OCI-LY7 (cell line): ENCODE measurements around the gene GTF2IRD1. TPM values are rescaled to one million over a fixed set of nuclear protein-coding genes. Genes with fewer than 3 reads are reported as not detected.

Experiments
- BruUV-seq: library from RNA; stranded (reverse); fragments of 400-500 nt; replicated peaks from 2 replicates; lab custom pipeline; 2021; lab: Mats Ljungman, UMichigan
- CTCF ChIA-PET: fragments of 300-600 bp; sonication (Branson Sonifier 250); formaldehyde crosslinking; loops from one replicate; lab custom pipeline; 2022; ENCODE audit warnings: antibody characterized with exemption; ENCODE audit not compliant: unreplicated experiment; lab: Charles Lee
- POLR2A ChIA-PET: fragments of 300-600 bp; sonication (Branson Sonifier 250); formaldehyde crosslinking; loops from one replicate; lab custom pipeline; 2022; ENCODE audit warnings: antibody characterized with exemption; lab: Charles Lee
- DNase-seq: peaks from one replicate; pipeline ENCODE4 v3.0.0-alpha.2; 2015; ENCODE audit warnings: low spot score
- H2AFZ ChIP-seq: fragments of 200-600 bp; sonication (generic), shearing (Covaris generic); 2 replicates; pipeline ENCODE4 v1.6.1; 2014; ENCODE audit warnings: mild to moderate bottlenecking, antibody characterized with exemption, low read length, moderate library complexity
- H3K27ac ChIP-seq: fragments of 200-600 bp; sonication (generic); 2 replicates; pipeline ENCODE4 v1.5.1; 2014; ENCODE audit warnings: mixed run types, low read depth, mild to moderate bottlenecking, moderate library complexity, low read length, inconsistent platforms; ENCODE audit not compliant: poor library complexity, severe bottlenecking
- H3K36me3 ChIP-seq: fragments of 200-600 bp; sonication (generic); 2 replicates; pipeline ENCODE4 v1.6.1; 2014; ENCODE audit warnings: mild to moderate bottlenecking, antibody characterized with exemption, low read length, moderate library complexity, mixed read lengths; ENCODE audit not compliant: insufficient read depth
- H3K4me1 ChIP-seq: fragments of 200-600 bp; sonication (generic); 2 replicates; pipeline ENCODE4 v1.5.1; 2014; ENCODE audit warnings: mild to moderate bottlenecking, low read length; ENCODE audit not compliant: insufficient read depth, poor library complexity, severe bottlenecking
- H3K4me2 ChIP-seq: fragments of 200-600 bp; sonication (generic); 2 replicates; pipeline ENCODE4 v1.6.1; 2014; ENCODE audit warnings: mild to moderate bottlenecking, low read length
- H3K4me3 ChIP-seq: fragments of 200-600 bp; sonication (generic); 2 replicates; pipeline ENCODE4 v1.5.1; 2014; ENCODE audit warnings: mild to moderate bottlenecking, low read depth, low read length; ENCODE audit not compliant: poor library complexity, severe bottlenecking
- H3K79me2 ChIP-seq: fragments of 200-600 bp; sonication (generic); 2 replicates; pipeline ENCODE4 v1.6.1; 2016; ENCODE audit warnings: low read depth, mild to moderate bottlenecking, low read length, moderate library complexity, mixed read lengths; ENCODE audit not compliant: insufficient read depth
- H3K9me2 ChIP-seq: fragments of 200-600 bp; sonication (generic); 2 replicates; pipeline ENCODE4 v1.6.1; 2016; ENCODE audit warnings: mild to moderate bottlenecking, low read length, mixed read lengths; ENCODE audit not compliant: insufficient read depth
- H3K9me3 ChIP-seq: fragments of 200-600 bp; sonication (generic); 2 replicates; pipeline ENCODE4 v1.6.1; 2014; ENCODE audit warnings: mild to moderate bottlenecking, mixed run types, low read length, mixed read lengths
- H4K20me1 ChIP-seq: fragments of 200-600 bp; sonication (generic); 2 replicates; pipeline ENCODE4 v1.6.1; 2014; ENCODE audit warnings: mild to moderate bottlenecking, antibody characterized with exemption, low read length, moderate library complexity, mixed read lengths; ENCODE audit not compliant: insufficient read depth
- EZH2phosphoT487 ChIP-seq: fragments of 200-600 bp; sonication (generic); IDR thresholded peaks from 2 replicates; pipeline ENCODE4 v1.6.1; 2018; ENCODE audit warnings: low read depth, borderline replicate concordance, mild to moderate bottlenecking, mixed run types, antibody characterized with exemption, low read length, moderate library complexity, mixed read lengths
- intact Hi-C: fragments of 100-400 bp; cut with micrococcal nuclease; formaldehyde crosslinking; loops from one replicate; pipeline ENCODE4 v1.10.0; 2022; ENCODE audit not compliant: unreplicated experiment
- total RNA-seq, 2 experiments: library from RNA; depleted of rRNA in 1 of 2; stranded (reverse); fragments of >200 nt in 1 of 2; shearing (Covaris generic) in 1 of 2; gene quantifications; 2 replicates each; pipeline ENCODE4 v1.2.3, GENCODE V29; 2014 to 2022
- TF ChIP-seq, protein P1 (sequence below): fragments of 200-600 bp; sonication (generic); conservative IDR thresholded peaks from 2 replicates; pipeline ENCODE4 v1.5.1; 2014; ENCODE audit warnings: mild to moderate bottlenecking, antibody characterized with exemption, low read length, moderate library complexity, mixed read lengths

GTF2IRD1 gene
- total RNA-seq, 2 experiments from 2014 or later, result 4.4 to 34.3 TPM

DNA sequence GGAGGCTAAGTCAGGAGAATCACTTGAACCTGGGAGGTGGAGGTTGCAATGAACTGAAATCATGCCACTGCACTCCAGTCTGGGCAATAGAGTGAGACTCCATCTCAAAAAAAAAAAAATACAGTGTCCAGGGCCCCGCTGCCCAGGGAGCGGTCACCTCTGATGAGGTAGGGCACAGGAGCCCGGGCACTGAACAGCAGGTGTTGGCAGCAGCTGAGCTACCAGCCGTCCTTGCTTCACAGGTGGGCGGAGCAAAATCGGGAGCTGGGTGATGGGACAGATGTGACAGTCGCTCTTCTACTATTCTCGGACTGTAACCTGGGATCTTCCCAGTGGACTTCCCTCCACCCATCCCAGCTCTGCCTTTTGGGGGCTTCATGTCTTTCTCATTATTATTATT is 49.4 kb downstream of the GTF2IRD1 start:
- Histone ChIP-seq H3K4me1 (peaks cover 13% of the 10 kb centered on the region), H3K4me3 (no peak overlapping the region), H3K9me2 (no peaks in the 10 kb centered on the region), H3K36me3 (no peaks in the 10 kb centered on the region), H2AFZ (no peak overlapping the region), H3K27ac (no peak overlapping the region), H3K79me2 (no peaks in the 10 kb centered on the region), H3K4me2 (no peak overlapping the region), H4K20me1 (no peaks in the 10 kb centered on the region), H3K9me3 (no peaks in the 10 kb centered on the region)
- CTCF ChIA-PET, result no interaction called here
- TF ChIP-seq EZH2phosphoT487, result no peak
- TF ChIP-seq, protein P1, sequence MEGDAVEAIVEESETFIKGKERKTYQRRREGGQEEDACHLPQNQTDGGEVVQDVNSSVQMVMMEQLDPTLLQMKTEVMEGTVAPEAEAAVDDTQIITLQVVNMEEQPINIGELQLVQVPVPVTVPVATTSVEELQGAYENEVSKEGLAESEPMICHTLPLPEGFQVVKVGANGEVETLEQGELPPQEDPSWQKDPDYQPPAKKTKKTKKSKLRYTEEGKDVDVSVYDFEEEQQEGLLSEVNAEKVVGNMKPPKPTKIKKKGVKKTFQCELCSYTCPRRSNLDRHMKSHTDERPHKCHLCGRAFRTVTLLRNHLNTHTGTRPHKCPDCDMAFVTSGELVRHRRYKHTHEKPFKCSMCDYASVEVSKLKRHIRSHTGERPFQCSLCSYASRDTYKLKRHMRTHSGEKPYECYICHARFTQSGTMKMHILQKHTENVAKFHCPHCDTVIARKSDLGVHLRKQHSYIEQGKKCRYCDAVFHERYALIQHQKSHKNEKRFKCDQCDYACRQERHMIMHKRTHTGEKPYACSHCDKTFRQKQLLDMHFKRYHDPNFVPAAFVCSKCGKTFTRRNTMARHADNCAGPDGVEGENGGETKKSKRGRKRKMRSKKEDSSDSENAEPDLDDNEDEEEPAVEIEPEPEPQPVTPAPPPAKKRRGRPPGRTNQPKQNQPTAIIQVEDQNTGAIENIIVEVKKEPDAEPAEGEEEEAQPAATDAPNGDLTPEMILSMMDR, result no peak
- intact Hi-C loops, result no loop called here
- POLR2A ChIA-PET, result interaction anchor here (0.6 to 1.1 kb wide), 2 partner anchors 44 to 45 kb away, joined by 3 read pairs; no protein-coding TSS in a partner anchor
- BruUV-seq, result no TSS peak
- DNase-seq, result no peak

DNA sequence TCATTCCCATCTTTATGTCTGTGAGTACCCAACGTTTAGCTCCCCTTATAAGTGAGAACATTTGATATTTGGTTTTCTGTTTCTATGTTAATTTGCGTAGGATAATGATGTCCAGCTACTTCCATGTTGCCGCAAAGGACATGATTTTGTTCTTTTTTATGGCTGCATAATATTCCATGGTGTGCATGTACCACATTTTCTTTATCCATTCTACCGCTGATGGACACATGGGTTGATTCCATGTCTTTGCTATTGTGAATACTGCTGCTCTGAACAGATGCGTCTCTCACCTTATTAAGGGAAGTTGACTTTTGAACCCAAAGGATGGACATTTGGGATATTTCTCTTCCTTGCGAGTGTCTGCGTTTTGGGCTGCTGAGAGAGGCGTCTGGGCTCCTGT is 50.2 kb downstream of the GTF2IRD1 start:
- intact Hi-C loops, result no loop called here
- DNase-seq, result no peak
- ChIA-PET POLR2A (interaction anchor here (1.1 kb wide), 2 partner anchors 20 to 45 kb away, joined by 3 read pairs; no protein-coding TSS in a partner anchor), CTCF (no interaction called here)
- H3K36me3 ChIP-seq, result no peaks in the 10 kb centered on the region
- TF ChIP-seq, protein P1, result no peak
- no peak for TF ChIP-seq EZH2phosphoT487
- H3K4me1 ChIP-seq, result peaks cover 13% of the 10 kb centered on the region
- H3K9me2 ChIP-seq, result no peaks in the 10 kb centered on the region
- H4K20me1 ChIP-seq, result no peaks in the 10 kb centered on the region
- H3K9me3 ChIP-seq, result no peaks in the 10 kb centered on the region
- no peak overlapping the region for H3K4me2 ChIP-seq
- H3K79me2 ChIP-seq, result no peaks in the 10 kb centered on the region
- BruUV-seq, result no TSS peak
- no peak overlapping the region for H3K27ac ChIP-seq
- H2AFZ ChIP-seq, result no peak overlapping the region
- no peak overlapping the region for H3K4me3 ChIP-seq

DNA sequence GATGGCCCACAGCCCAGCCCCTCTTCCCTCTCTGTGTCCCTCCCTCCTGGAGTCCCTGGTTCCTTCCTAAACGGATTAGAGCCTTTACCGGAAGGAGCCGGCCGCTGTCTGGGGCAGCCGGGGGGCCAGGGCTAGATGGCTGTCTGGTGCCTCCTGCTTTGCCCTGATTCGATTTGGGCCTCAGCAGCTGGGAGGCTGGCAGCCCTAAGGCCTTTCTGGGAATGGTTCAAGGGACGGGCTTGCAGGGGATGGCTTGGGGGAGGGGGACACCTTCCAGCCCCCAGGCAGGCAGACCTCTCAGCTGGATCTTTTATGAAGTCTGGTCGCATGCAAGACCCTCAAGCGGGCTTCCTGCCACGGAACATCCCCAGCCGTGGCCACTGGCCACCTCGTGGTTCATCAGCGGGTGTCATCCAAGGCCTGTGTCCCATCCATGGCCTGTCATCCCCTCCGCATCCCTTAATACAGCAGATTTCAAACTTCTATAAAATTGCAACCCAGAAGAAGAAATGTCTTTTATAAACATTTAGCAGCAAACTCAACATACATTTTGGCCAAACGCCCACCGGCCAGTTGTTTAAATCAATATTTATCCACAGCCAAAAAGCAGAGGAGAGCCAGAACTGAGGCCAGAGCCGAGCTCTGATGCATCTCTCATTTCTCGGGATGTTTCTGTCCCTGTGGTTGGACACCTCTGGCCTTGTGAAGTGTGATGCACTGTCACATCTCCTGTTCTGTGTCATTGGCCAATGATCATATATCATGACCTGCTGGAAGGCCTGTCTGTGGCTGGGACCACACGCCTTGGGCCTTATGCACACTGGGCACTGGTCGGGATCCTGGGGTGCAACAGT is 52.0 kb downstream of the GTF2IRD1 start:
- Histone ChIP-seq H3K36me3 (no peaks in the 10 kb centered on the region), H4K20me1 (no peaks in the 10 kb centered on the region), H3K4me1 (peaks cover under 1% of the 10 kb centered on the region), H3K9me2 (no peaks in the 10 kb centered on the region), H3K79me2 (no peaks in the 10 kb centered on the region), H3K4me3 (no peak overlapping the region), H3K4me2 (no peak overlapping the region), H3K9me3 (no peaks in the 10 kb centered on the region), H2AFZ (no peak overlapping the region), H3K27ac (no peak overlapping the region)
- BruUV-seq, result no TSS peak
- DNase-seq, result no peak
- CTCF ChIA-PET, result no interaction called here
- POLR2A ChIA-PET, result interaction anchor here (0.5 kb wide), 1 partner anchor 26 kb away, joined by 5 read pairs; no protein-coding TSS in a partner anchor
- TF ChIP-seq, protein P1, result no peak
- no peak for TF ChIP-seq EZH2phosphoT487
- intact Hi-C loops, result no loop called here
